H1 (cell line): ENCODE data around the gene RMND5A. TPM values are rescaled to one million over a fixed set of nuclear protein-coding genes. Genes with fewer than 3 reads are reported as not detected.

Experiments used
- BCL11A ChIP-seq, 2 experiments: IDR thresholded peaks; one replicate each; pipeline ENCODE4 v1.6.1; 2011; ENCODE audit warnings: low read depth in 2 of 2, low read length in 2 of 2, mild to moderate bottlenecking in 2 of 2
- BRCA1 ChIP-seq: IDR thresholded peaks from 2 replicates; pipeline ENCODE4 v1.6.1; 2012; ENCODE audit warnings: low read depth, low read length, improper control_type of control experiment
- CHD1 ChIP-seq: IDR thresholded peaks from 2 replicates; pipeline ENCODE4 v1.6.1; 2012; ENCODE audit warnings: low read depth, low read length, improper control_type of control experiment
- CREB1 ChIP-seq: IDR thresholded peaks from 2 replicates; pipeline ENCODE4 v1.6.1; 2012; ENCODE audit warnings: inconsistent platforms
- E2F6 ChIP-seq: IDR thresholded peaks from 2 replicates; pipeline ENCODE4 v1.6.1; 2012; ENCODE audit warnings: inconsistent platforms
- EZH2 ChIP-seq: fragments of 200-600 bp; sonication (generic); IDR thresholded peaks from 2 replicates; pipeline ENCODE4 v1.7.1; 2012; ENCODE audit warnings: low read depth, mild to moderate bottlenecking, moderate library complexity, low read length, inconsistent platforms; ENCODE audit not compliant: severe bottlenecking
- HDAC6 ChIP-seq: IDR thresholded peaks from one replicate; pipeline ENCODE4 v1.7.1; 2012; ENCODE audit warnings: low read depth, mild to moderate bottlenecking, inconsistent platforms, low read length, moderate library complexity
- JUND ChIP-seq: IDR thresholded peaks from 2 replicates; pipeline ENCODE4 v1.6.1; 2011; ENCODE audit warnings: mild to moderate bottlenecking, improper control_type of control experiment, low read length
- KDM1A ChIP-seq: fragments of 200-600, 300-600 bp; sonication (generic); IDR thresholded peaks from 2 replicates; pipeline ENCODE4 v1.7.1; 2016; ENCODE audit warnings: mild to moderate bottlenecking, low read length, borderline replicate concordance
- KDM4A ChIP-seq: IDR thresholded peaks from one replicate; pipeline ENCODE4 v1.7.1; 2012; ENCODE audit warnings: low read depth, mild to moderate bottlenecking, moderate library complexity, low read length, inconsistent platforms; ENCODE audit not compliant: severe bottlenecking
- NANOG ChIP-seq: IDR thresholded peaks from 2 replicates; pipeline ENCODE4 v1.6.1; 2011; ENCODE audit warnings: low read length, low read depth, mild to moderate bottlenecking, inconsistent platforms; ENCODE audit not compliant: insufficient read depth, poor library complexity, severe bottlenecking
- RBBP5 ChIP-seq: IDR thresholded peaks from 2 replicates; pipeline ENCODE4 v1.7.1; 2012; ENCODE audit warnings: low read depth, mild to moderate bottlenecking, inconsistent platforms, low read length, moderate library complexity, borderline replicate concordance
- RFX5 ChIP-seq: IDR thresholded peaks from 2 replicates; pipeline ENCODE4 v1.6.1; 2011; ENCODE audit warnings: low read depth, low read length, improper control_type of control experiment, borderline replicate concordance
- RNF2 ChIP-seq: fragments of 200-900, 300-1000 bp; sonication (generic); IDR thresholded peaks from 2 replicates; pipeline ENCODE4 v1.7.1; 2016; ENCODE audit warnings: borderline replicate concordance, low read depth, mild to moderate bottlenecking, antibody characterized with exemption, low read length; ENCODE audit not compliant: poor library complexity, severe bottlenecking; ENCODE audit errors: missing control alignments
- SAP30 ChIP-seq: fragments of 300-600 bp; sonication (generic); IDR thresholded peaks from 2 replicates; pipeline ENCODE4 v1.7.1; 2012; ENCODE audit warnings: low read length, moderate library complexity, mild to moderate bottlenecking, inconsistent platforms; ENCODE audit not compliant: insufficient read depth, insufficient replicate concordance
- SIRT6 ChIP-seq: IDR thresholded peaks from one replicate; pipeline ENCODE4 v1.7.1; 2012; ENCODE audit warnings: low read length, inconsistent platforms
- SP4 ChIP-seq: IDR thresholded peaks from 2 replicates; pipeline ENCODE4 v1.6.1; 2012; ENCODE audit warnings: low read length, inconsistent platforms
- TAF1 ChIP-seq: IDR thresholded peaks from 2 replicates; pipeline ENCODE4 v1.6.1; 2011; ENCODE audit warnings: mild to moderate bottlenecking, low read depth, low read length
- TAF7 ChIP-seq: optimal IDR thresholded peaks from 2 replicates; pipeline ENCODE3; 2011; ENCODE audit warnings: low read depth, mild to moderate bottlenecking, inconsistent platforms, low read length, moderate library complexity, borderline replicate concordance
- TEAD4 ChIP-seq: IDR thresholded peaks from 2 replicates; pipeline ENCODE4 v1.6.1; 2012; ENCODE audit warnings: low read depth, low read length, inconsistent platforms, mixed read lengths
- polyA plus RNA-seq, 7 experiments: library from polyadenylated mRNA; depleted of rRNA in 3 of 7; stranded (reverse) in 5 of 7; unstranded in 2 of 7; fragments of >200 nt in 5 of 7; fragments of 200-250 nt in 2 of 7; gene quantifications; 1 replicate in 5 of 7; 2 replicates in 1 of 7; 4 replicates in 1 of 7; pipeline versions ENCODE4 v1.2.1 to v1.2.3, GENCODE V29; 2011 to 2013; ENCODE audit warnings: missing spikeins in 2 of 7, mixed read lengths in 2 of 7
- total RNA-seq: library from RNA; stranded (reverse); fragmentation: NEBNext Ultra II Directional; extraction: Animal tissue kit (Norgen Biotek cat#: 25700); gene quantifications from 2 replicates; pipeline ENCODE4 v1.2.1, GENCODE V29; 2021
- TF ChIP-seq, protein P1 (sequence below): IDR thresholded peaks from 2 replicates; pipeline ENCODE4 v1.6.1; 2012; ENCODE audit warnings: low read length, inconsistent platforms

Gene RMND5A
- total and polyA plus RNA-seq, 2 of the 8 experiments (the other 6 are each of a cell fraction or from before 2014, with no cell fraction given) = 21.0 to 66.2 TPM

DNA sequence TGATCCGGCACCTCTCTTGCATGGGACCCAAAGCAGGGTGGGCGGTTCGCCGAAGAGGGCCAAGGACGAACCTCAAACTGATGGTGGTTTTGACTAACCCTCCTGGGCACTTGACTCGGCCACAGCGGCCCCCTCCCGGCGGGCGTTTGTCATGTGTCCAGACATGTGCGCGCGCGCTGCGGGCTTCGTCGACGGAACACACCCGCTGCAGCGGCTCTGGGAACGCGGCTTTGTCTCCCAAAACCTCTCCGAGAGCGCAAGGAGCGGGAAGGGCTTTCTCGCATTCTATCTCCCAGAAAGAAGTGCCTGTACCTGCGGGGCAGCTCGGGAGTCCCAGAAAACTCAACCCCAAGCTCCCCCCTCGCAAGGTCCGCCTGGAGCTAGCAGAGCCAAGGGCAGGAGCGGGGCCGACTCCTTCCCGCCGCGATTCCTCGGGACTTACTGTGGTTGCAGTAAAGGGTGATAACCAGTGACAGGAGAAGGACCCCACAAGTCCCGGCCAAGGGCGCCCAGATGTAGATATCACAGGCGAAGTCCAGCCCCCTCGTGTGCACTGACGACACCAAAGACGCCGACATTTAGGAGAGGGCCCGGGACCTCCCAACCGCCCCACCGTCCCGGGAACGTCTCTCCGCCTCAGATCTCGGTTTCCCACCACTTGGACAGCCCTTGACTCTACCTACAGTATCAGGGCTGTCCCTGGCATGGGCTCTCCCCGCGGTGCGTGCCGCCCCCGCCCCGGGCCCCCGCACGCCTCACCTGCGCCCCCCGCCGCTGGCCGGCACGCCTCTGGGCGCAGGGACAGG is 69.0 kb downstream of the RMND5A start (continued):
- peak; percentile 84 for TF ChIP-seq KDM4A
- TF ChIP-seq BCL11A (IDR thresholded peaks at IDR 0.05; ENCODE audit: low read depth in 2 of 2, low read length in 2 of 2) = no peak
- TF ChIP-seq RBBP5 = no peak
- no peak for TF ChIP-seq TAF7
- no peak for TF ChIP-seq SIRT6
- TF ChIP-seq RFX5 = no peak
- no peak for TF ChIP-seq HDAC6
- TF ChIP-seq TEAD4 = no peak
- no peak for TF ChIP-seq BRCA1
- peak; percentile 67 for TF ChIP-seq EZH2
- TF ChIP-seq CREB1 = no peak
- no peak for TF ChIP-seq SAP30
- no peak for TF ChIP-seq SP4
- TF ChIP-seq KDM1A = peak; percentile 30; the same call in 1 of the 2 replicates
- TF ChIP-seq CHD1 = no peak
- TF ChIP-seq, protein P1, sequence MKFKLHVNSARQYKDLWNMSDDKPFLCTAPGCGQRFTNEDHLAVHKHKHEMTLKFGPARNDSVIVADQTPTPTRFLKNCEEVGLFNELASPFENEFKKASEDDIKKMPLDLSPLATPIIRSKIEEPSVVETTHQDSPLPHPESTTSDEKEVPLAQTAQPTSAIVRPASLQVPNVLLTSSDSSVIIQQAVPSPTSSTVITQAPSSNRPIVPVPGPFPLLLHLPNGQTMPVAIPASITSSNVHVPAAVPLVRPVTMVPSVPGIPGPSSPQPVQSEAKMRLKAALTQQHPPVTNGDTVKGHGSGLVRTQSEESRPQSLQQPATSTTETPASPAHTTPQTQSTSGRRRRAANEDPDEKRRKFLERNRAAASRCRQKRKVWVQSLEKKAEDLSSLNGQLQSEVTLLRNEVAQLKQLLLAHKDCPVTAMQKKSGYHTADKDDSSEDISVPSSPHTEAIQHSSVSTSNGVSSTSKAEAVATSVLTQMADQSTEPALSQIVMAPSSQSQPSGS = no peak
- TF ChIP-seq NANOG = no peak
- TF ChIP-seq TAF1 = no peak
- TF ChIP-seq JUND = no peak
- TF ChIP-seq E2F6 = peak; percentile 99
- peak; percentile 73 for TF ChIP-seq RNF2
